ENCODE measurements around the gene OR14A16. TPM values are rescaled to one million over a fixed set of nuclear protein-coding genes. Genes with fewer than 3 reads are reported as not detected.

OR14A16 gene
- polyA plus RNA-seq, 1 donor = not detected

GRCh38 chr1:247769603-247770002, 54.3 kb downstream of the OR14A16 start:
- H3K36me3 ChIP-seq (ENCODE audit: control insufficient read depth, insufficient read depth, low read length) = no peaks in the 10 kb centered on the region
- H3K4me3 ChIP-seq (ENCODE audit: low read length) = no peak overlapping the region
- no peak overlapping the region for H3K27ac ChIP-seq (ENCODE audit: low read length)
- DNase-seq = no peak
- no peaks in the 10 kb centered on the region for H3K9me3 ChIP-seq (ENCODE audit: control insufficient read depth, low read depth, low read length)
- H3K27me3 ChIP-seq (ENCODE audit: control insufficient read depth, insufficient read depth, low read length) = no peaks in the 10 kb centered on the region
- no peaks in the 10 kb centered on the region for H3K4me1 ChIP-seq (ENCODE audit: control insufficient read depth, insufficient read depth, low read length)

Other genes starting within 250 kb of the OR14A16 start
- gene OR2G2, start 235.8 kb downstream of the OR14A16 start, polyA plus RNA-seq = not detected
- gene OR2G3, start 218.5 kb downstream of the OR14A16 start, polyA plus RNA-seq = not detected
- gene OR13G1, start 144.4 kb downstream of the OR14A16 start, polyA plus RNA-seq = 0.01 TPM
- not detected for gene OR6F1, start 107.5 kb downstream of the OR14A16 start, polyA plus RNA-seq
- not detected for gene OR14K1, start 85.5 kb downstream of the OR14A16 start, polyA plus RNA-seq
- gene OR14A2, start 76.0 kb downstream of the OR14A16 start, polyA plus RNA-seq = not detected
- gene OR1C1, start 63.6 kb downstream of the OR14A16 start, polyA plus RNA-seq = not detected
- gene OR11L1, start 17.8 kb upstream of the OR14A16 start, polyA plus RNA-seq = not detected
- gene TRIM58, start 33.1 kb upstream of the OR14A16 start, polyA plus RNA-seq = 2.1 TPM
- 0.51 TPM for gene OR2W3, start 71.5 kb upstream of the OR14A16 start, polyA plus RNA-seq
- gene OR2T8, start 96.1 kb upstream of the OR14A16 start, polyA plus RNA-seq = 0.09 TPM
- not detected for gene OR2AJ1, start 100.8 kb upstream of the OR14A16 start, polyA plus RNA-seq
- not detected for gene OR2L8, start 124.7 kb upstream of the OR14A16 start, polyA plus RNA-seq
- gene OR2AK2, start 141.1 kb upstream of the OR14A16 start, polyA plus RNA-seq = not detected
- not detected for gene OR2L5, start 189.5 kb upstream of the OR14A16 start, polyA plus RNA-seq
- gene OR2L2, start 206.0 kb upstream of the OR14A16 start, polyA plus RNA-seq = 0.52 TPM
- not detected for gene OR2L3, start 222.7 kb upstream of the OR14A16 start, polyA plus RNA-seq

Data from large intestine (tissue), 3 donors.